A673 (cell line): ENCODE results near the gene FAM240B.

Experiments used
- CTCF ChIP-seq: fragments of 300-800, 200-600 bp; sonication (generic); conservative IDR thresholded peaks from 2 replicates; pipeline ENCODE4 v1.5.1; 2017; ENCODE audit warnings: low read depth, mild to moderate bottlenecking, antibody characterized with exemption, low read length, moderate library complexity, mixed read lengths
- EZH2 ChIP-seq: fragments of 200-600 bp; sonication (generic); IDR thresholded peaks from 2 replicates; pipeline ENCODE4 v1.6.1; 2017; ENCODE audit warnings: borderline replicate concordance, low read depth, mild to moderate bottlenecking, mixed read lengths, antibody characterized with exemption, low read length; ENCODE audit not compliant: poor library complexity, severe bottlenecking

- TF ChIP-seq CTCF (no peak), EZH2 (no peak)
Measured at GRCh38 chr9:38680837-38681445, 39.0 kb downstream of the FAM240B start.
